GM18861 (cell line): ENCODE data around the gene SMARCD3.

Source experiments
- ATAC-seq: cut with Tn5 transposase; IDR thresholded peaks from one replicate; pipeline ENCODE4 v1.9.1; 2021; ENCODE audit not compliant: unreplicated experiment

SMARCD3 gene

GRCh38 chr7:151273651-151274390 lies 25.3 kb upstream of the SMARCD3 start:
- ATAC-seq: no peak

- no peak for ATAC-seq
These were observed 24.4 kb upstream of the SMARCD3 start for GRCh38 chr7:151272877-151273276.

DNA sequence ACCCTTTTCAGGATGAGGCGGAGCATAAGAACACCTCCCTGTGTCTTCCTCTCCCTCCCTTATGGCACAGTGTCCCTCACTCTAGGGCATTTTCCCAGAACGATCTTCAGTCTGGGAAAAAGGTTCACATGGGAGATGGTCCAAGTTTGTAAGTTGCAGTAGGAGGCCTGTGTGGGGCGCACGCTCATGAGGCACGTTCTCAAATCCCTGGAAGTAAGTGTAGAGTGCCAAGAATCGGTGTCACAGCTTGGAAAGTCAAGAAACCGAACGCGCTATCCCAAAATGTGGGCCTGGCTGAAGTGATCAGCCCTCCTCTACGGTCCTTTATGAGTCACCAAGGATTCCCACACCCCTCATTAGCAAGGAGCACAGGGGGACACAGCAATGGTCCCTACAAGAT lies 23.9 kb upstream of the SMARCD3 start:
- no peak for ATAC-seq

DNA sequence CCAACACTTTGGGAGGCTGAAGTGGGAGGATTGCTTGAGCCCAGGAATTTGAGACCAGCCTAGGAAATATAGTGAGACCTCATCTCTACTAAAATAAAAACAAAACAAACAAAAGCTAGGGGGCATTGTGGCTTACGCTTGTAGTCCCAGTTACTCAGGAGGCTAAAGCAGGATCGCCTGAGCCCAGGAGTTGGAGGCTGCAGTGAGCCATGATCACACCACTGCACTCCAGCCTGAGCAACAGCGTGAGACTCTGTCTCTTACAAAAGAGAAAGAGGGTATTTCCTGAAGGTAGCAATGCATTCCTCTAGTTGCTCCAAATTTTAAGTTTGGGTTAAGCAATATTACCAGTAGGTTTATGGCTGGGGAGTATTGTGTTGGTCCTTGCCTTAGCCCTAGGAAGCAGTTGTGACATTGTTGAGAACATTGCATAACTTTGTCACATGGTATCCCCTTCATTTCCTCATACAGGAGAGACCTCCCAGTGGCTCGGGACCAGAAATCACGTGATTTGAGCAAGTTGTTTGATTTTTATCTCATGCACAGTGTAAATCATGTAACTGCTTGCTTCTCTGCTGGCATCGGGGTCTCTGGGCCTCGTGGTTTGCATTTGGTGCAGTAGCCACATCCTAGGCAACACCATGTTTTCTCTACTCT lies 23.3 kb upstream of the SMARCD3 start:
- ATAC-seq: no peak

- ATAC-seq: no peak
These were observed 21.0 kb upstream of the SMARCD3 start for GRCh38 chr7:151269511-151269910.

DNA sequence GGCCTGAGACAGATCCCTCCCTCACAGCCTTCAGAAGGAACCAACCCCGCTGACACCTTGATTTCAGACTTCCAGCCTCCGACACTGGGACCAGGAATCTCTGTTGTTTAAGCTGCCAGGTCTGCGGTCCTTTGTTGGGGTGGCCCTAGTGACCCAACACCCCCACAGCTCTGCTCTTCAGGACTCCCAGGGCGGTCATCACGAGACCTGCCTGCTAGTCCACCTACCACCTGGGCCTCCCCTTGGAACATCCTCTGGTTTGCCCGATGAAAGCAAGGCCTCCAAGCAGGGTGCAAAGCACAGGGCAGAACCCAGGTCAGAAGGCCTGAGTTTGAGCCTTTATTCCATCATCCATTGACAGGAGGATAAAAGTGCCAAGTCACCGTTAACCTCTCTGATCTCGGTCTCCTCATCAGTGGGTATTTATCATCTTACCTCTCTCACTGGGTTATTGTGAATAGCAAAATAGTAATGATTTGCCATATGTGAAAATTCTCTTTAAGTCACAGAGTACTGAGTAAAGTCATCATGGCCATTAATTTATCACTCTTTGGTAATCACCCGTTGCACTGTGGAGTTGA lies 16.9 kb upstream of the SMARCD3 start:
- no peak for ATAC-seq

DNA sequence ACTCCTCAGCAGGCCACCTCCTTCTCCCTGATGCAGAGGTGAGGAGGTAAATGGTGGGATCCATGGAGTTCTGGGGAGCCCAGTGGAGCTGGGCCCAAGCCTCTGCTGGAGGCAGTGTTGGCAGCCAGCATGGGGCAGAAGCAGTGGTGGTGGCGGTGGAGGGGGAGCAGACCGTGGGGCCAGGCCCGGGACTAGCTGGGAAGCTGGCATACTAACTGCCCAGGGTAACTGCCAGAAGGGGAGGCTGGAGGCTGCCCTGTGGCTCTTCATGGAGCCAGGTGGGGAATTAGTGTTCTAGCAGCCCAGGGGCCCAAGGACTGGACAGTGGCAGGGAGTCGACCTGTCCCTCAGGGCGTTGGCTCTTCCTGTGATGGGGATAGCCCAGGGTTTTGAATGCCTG lies 16.1 kb upstream of the SMARCD3 start:
- ATAC-seq: no peak

DNA sequence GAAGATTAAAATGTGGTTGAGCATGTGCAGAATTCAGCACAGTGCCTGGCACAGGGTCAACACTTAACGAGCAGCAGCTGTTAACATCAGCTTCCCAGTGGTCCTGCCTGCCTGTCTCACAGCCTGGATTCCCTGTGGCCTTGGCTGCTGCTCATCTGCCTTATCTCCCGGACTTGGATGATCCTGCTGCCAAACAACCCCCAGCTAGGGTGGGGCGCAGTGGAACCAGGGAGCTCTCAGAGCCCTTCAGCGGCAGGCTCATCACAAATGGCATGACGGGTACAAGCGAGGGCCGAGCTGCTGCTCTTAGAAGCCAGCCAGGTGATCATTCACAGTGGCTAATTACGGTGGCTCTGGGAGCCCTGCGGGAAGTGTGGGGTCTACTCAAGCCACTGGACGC lies 13.0 kb upstream of the SMARCD3 start:
- no peak for ATAC-seq

GRCh38 chr7:151260883-151261282 lies 12.4 kb upstream of the SMARCD3 start:
- ATAC-seq: no peak

DNA sequence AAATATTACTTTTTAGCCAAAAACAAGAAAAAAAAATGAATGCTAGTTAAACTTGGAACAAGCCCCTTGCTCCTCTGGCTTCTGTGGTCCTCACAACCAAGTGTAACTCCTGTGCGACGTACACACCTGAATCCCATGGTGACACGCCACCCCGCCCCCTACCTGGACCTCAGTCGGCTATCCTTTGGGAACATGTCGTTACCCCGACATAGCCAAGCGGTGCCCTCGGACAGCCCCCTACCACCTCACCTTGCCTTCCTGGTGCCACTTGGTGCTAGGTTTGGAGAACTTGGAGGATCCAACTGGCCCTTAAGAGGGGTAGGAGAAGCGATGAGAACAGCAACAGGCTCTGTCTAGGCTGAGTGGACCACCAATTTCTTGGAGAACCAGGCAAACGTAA lies 12.0 kb upstream of the SMARCD3 start:
- ATAC-seq: no peak

GRCh38 chr7:151257990-151258389 lies 9.5 kb upstream of the SMARCD3 start:
- ATAC-seq: no peak

GRCh38 chr7:151256410-151257045 lies 8.0 kb upstream of the SMARCD3 start:
- no peak for ATAC-seq

GRCh38 chr7:151255390-151255789 lies 6.9 kb upstream of the SMARCD3 start:
- no peak for ATAC-seq

DNA sequence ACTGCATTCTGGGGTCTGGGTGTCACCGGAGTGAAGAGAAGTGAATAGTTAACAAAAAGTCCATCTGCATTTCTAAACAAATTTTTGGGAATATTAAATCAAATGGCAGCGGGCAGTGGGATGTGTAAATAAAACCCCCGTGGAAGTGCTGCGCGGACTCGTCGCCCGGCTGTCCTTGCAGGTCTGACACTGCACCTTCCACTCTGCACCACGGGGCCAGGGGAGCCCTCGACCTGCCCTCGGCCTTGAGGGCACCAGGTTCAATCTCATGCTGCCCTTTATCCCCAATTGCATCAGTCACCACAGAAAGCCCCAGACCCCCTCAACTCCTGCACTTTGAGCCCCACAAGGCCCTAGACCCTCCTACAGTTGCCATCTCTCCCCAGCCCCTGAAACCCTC lies 6.4 kb upstream of the SMARCD3 start:
- ATAC-seq: no peak

- ATAC-seq: no peak
These were observed 5.8 kb upstream of the SMARCD3 start for GRCh38 chr7:151254316-151254715.

DNA sequence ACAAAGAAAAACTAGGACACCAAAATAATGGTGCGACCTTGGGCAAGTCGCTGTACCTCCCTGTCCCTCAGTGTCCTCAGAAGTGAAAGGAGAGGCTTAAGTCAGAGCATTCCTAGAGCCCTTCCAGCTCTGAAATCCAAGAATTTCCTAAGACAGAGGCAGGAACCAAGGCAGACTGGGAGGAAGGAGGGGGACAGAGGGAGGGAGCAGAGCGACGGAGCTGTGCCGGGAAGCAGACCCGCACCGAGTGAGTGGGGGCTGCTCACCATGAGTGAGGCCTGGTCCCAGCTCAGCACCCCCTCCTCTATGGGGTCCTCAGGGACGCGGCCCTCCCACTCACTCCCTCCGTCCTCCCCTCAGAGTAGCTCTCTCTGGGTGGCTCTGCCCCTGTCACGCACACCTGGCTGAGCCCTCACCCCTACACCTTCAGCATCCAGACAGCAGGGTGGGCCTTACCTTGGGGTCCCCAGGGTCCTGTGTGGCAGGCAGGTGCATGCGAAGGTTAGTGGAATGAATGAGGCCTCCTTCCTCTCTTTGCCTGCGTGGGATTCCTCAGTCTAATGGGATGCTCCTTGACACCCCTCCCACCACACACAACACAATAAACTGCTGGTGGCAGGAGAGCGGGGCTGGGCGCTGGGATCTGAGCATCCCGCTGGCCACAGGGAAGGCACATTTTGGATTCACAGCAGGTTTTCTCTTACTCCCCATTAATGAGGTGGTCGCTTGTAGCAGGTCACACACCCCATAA lies 4.6 kb upstream of the SMARCD3 start:
- no peak for ATAC-seq

DNA sequence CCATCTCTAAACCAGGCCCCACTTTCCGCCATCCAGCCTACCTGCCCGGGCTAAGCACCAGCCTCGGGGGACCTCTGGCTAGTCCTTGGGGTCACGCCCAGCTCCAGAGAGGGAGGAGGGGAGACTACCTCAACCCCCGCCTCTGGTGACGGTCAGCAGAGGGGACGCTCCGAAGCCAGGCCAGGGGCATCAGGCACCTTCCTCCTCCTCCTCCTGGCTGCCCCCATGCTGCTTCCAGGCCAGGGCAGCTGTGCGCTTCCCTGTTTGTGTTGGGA lies 4.0 kb upstream of the SMARCD3 start:
- ATAC-seq: no peak

DNA sequence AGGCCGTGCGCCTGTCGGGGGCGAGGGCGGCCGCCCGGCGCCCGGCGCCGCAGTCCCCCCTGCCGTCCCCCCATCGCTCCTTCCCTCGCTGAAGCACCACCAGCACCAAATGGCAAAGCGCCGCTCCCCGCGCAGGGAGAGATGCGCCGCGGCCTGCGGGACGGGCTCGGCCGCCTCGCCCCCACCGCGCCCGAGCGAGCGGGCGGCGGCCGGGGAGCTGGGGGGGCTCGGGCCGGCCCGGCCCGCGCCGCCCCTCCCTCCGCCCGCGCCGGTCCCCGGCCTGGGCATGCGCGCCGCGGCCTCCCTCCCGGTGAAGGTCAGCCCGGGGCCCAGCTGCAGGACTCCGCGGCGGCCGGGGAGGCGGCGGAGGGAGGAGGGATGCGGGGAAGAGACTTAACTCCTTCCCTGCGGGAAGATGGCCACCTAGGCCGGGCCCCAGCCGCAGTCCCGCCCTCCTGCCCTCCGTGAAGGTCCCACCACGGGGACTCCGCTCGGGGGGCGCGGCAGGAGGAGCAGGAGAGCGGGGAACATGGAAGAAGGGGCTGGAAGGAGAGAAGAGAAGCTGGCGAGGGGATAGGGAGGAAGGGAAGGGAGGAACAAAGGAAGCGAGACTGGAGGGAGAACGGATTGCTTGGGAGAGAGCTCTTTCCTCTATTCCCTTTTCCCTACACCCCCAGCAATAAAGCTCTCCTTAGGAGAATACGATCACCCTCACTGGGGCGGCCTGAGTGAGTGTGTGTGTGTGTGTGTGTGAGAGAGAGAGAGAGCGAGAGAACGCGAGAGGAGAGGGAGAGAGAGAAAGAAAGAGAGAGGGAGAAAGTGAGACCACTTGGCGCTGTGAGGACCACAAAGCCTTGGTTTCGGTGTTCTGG lies 3.4 kb upstream of the SMARCD3 start:
- ATAC-seq: no peak

GRCh38 chr7:151251328-151251688 lies 2.8 kb upstream of the SMARCD3 start:
- no peak for ATAC-seq
